GM12878 (cell line): ENCODE data around the gene IFITM2. TPM values are rescaled to one million over a fixed set of nuclear protein-coding genes. Genes with fewer than 3 reads are reported as not detected.

Experiments used
- ASH2L ChIP-seq: fragments of 300-600, 200-600 bp; sonication (generic); IDR thresholded peaks from 2 replicates; pipeline ENCODE4 v1.6.1; 2017; ENCODE audit warnings: low read depth, mild to moderate bottlenecking, borderline replicate concordance
- ATF3 ChIP-seq: IDR thresholded peaks from 2 replicates; pipeline ENCODE4 v1.6.1; 2011; ENCODE audit warnings: low read depth, mild to moderate bottlenecking, low read length, moderate library complexity, borderline replicate concordance; ENCODE audit errors: extremely low read depth
- BCL11A ChIP-seq: IDR thresholded peaks from 2 replicates; pipeline ENCODE4 v1.6.1; 2011; ENCODE audit warnings: low read depth, low read length
- CBX3 ChIP-seq: fragments of 200-600 bp; sonication (generic); IDR thresholded peaks from 2 replicates; pipeline ENCODE4 v1.6.1; 2016; ENCODE audit warnings: low read depth, borderline replicate concordance
- CBX5 ChIP-seq: sonication (generic); IDR thresholded peaks from 2 replicates; pipeline ENCODE4 v1.6.1; 2016; ENCODE audit warnings: low read depth, moderate library complexity, mild to moderate bottlenecking, inconsistent platforms
- CTCF ChIP-seq, 3 experiments: IDR thresholded peaks in 2 of 3; conservative IDR thresholded peaks in 1 of 3; 2 replicates each; pipeline ENCODE4 v1.5.1; 2011; ENCODE audit warnings: low read depth in 3 of 3, low read length in 3 of 3, mild to moderate bottlenecking in 3 of 3, control low read depth in 2 of 3, moderate library complexity in 2 of 3, inconsistent platforms in 1 of 3, mixed read lengths in 1 of 3; ENCODE audit not compliant: control insufficient read depth in 2 of 3, insufficient read depth in 1 of 3; ENCODE audit errors: extremely low read depth in 1 of 3
- HDAC6 ChIP-seq: fragments of 200-600 bp; sonication (generic); IDR thresholded peaks from one replicate; pipeline ENCODE4 v1.8.0; 2017; ENCODE audit warnings: antibody characterized with exemption; ENCODE audit not compliant: unreplicated experiment
- IKZF1 ChIP-seq: fragments of 450-650 bp; conservative IDR thresholded peaks from 2 replicates; pipeline ENCODE4 v1.6.1; 2017; ENCODE audit warnings: antibody characterized with exemption, mild to moderate bottlenecking
- IKZF2 ChIP-seq, 2 experiments: fragments of 450-650 bp; IDR thresholded peaks; 2 replicates each; pipeline ENCODE4 v1.6.1; 2017; ENCODE audit warnings: mild to moderate bottlenecking in 2 of 2, moderate library complexity in 2 of 2
- JUND ChIP-seq: IDR thresholded peaks from 2 replicates; pipeline ENCODE4 v1.6.1; 2012; ENCODE audit warnings: low read depth, mild to moderate bottlenecking, low read length, improper control_type of control experiment, moderate library complexity
- NBN ChIP-seq: fragments of 450-650 bp; IDR thresholded peaks from 2 replicates; pipeline ENCODE4 v1.6.1; 2016
- NRF1 ChIP-seq: conservative IDR thresholded peaks from 2 replicates; pipeline ENCODE4 v1.6.1; 2011; ENCODE audit warnings: mild to moderate bottlenecking, low read depth, low read length, improper control_type of control experiment
- RCOR1 ChIP-seq: conservative IDR thresholded peaks from 2 replicates; pipeline ENCODE4 v1.6.1; 2012; ENCODE audit warnings: low read depth, low read length, improper control_type of control experiment
- RUNX3 ChIP-seq: IDR thresholded peaks from 2 replicates; pipeline ENCODE4 v1.6.1; 2012; ENCODE audit warnings: low read length, inconsistent platforms
- SIN3A ChIP-seq: IDR thresholded peaks from 2 replicates; pipeline ENCODE4 v1.6.1; 2012; ENCODE audit warnings: low read depth, low read length, improper control_type of control experiment
- SMARCA5 ChIP-seq: fragments of 450-650 bp; IDR thresholded peaks from 2 replicates; pipeline ENCODE4 v1.6.1; 2017; ENCODE audit warnings: mild to moderate bottlenecking
- SP1 ChIP-seq: IDR thresholded peaks from one replicate; pipeline ENCODE4 v1.6.1; 2011; ENCODE audit warnings: low read depth, low read length
- SUZ12 ChIP-seq: fragments of 200-600 bp; sonication (generic); IDR thresholded peaks from one replicate; pipeline ENCODE4 v1.6.1; 2018; ENCODE audit warnings: antibody characterized with exemption, mild to moderate bottlenecking; ENCODE audit not compliant: unreplicated experiment
- TCF12 ChIP-seq: IDR thresholded peaks from 2 replicates; pipeline ENCODE4 v1.6.1; 2011; ENCODE audit warnings: low read depth, mild to moderate bottlenecking, low read length
- YBX1 ChIP-seq: fragments of 450-650 bp; IDR thresholded peaks from 2 replicates; pipeline ENCODE4 v1.6.1; 2016; ENCODE audit warnings: antibody characterized with exemption
- ZBED1 ChIP-seq: IDR thresholded peaks from 2 replicates; pipeline ENCODE4 v1.6.1; 2016; ENCODE audit warnings: borderline replicate concordance
- ZBTB33 ChIP-seq: fragments of 450-650 bp; IDR thresholded peaks from 2 replicates; pipeline ENCODE4 v1.6.1; 2017; ENCODE audit warnings: mild to moderate bottlenecking
- ZBTB40 ChIP-seq: fragments of 450-650 bp; IDR thresholded peaks from 2 replicates; pipeline ENCODE4 v1.6.1; 2016; ENCODE audit warnings: mild to moderate bottlenecking, moderate library complexity, borderline replicate concordance
- ZNF217 ChIP-seq: fragments of 450-650 bp; IDR thresholded peaks from 2 replicates; pipeline ENCODE4 v1.6.1; 2017; ENCODE audit warnings: antibody characterized with exemption, mild to moderate bottlenecking
- ZNF384 ChIP-seq: IDR thresholded peaks from 2 replicates; pipeline ENCODE4 v1.6.1; 2012; ENCODE audit warnings: low read depth, mild to moderate bottlenecking, low read length, improper control_type of control experiment, borderline replicate concordance
- polyA plus RNA-seq, 11 experiments: library from polyadenylated mRNA; depleted of rRNA in 4 of 11; unstranded in 6 of 11; stranded (reverse) in 5 of 11; fragments of >200 nt; fragmentation: Nextera tagmentation in 4 of 11; fragmentation: Illumina TruSeq in 1 of 11; extraction: Ambion mirVana in 4 of 11; extraction: Trizol in 1 of 11; gene quantifications; 1 replicate in 1 of 11; 2 replicates in 10 of 11; pipeline versions ENCODE4 v1.2.1 to v1.2.3, GENCODE V29; 2011 to 2016; ENCODE audit warnings: inconsistent platforms in 2 of 11, missing spikeins in 2 of 11, low read depth in 1 of 11
- total RNA-seq, 4 experiments: library from RNA; depleted of rRNA in 3 of 4; stranded (reverse); fragments of >200 nt in 3 of 4; fragmentation: Illumina TruSeq in 1 of 4; extraction: Trizol in 1 of 4; gene quantifications; 2 replicates each; pipeline versions ENCODE4 v1.2.1 to v1.2.3, GENCODE V29; 2013 to 2021

Gene IFITM2
- total and polyA plus RNA-seq, 10 of the 15 experiments (the other 5 are each of a cell fraction or from before 2014, with no cell fraction given) = 116 to 3,672 (median 724) TPM

GRCh38 chr11:330694-331357 lies 23.2 kb downstream of the IFITM2 start (continued):
- TF ChIP-seq ZBTB40 = no peak
- TF ChIP-seq NRF1 = no peak
- TF ChIP-seq ZNF384 = no peak
- peak; percentile 66 for TF ChIP-seq BCL11A
- peak; percentile 81 for TF ChIP-seq SMARCA5
- no peak for TF ChIP-seq SIN3A
- no peak for TF ChIP-seq SUZ12
- TF ChIP-seq NBN = peak; percentile 54; the same call in 1 of the 2 replicates
- TF ChIP-seq YBX1 = no peak
- TF ChIP-seq RUNX3 = peak; percentile 97
- TF ChIP-seq CBX3 = no peak
- TF ChIP-seq ZBED1 = no peak
- TF ChIP-seq TCF12 = peak; percentile 74; the same call in 1 of the 2 replicates
- TF ChIP-seq IKZF2 (IDR thresholded peaks at IDR 0.05) = peak; percentile 89 to 90
- TF ChIP-seq RCOR1 = 0 out of 2 replicates have a peak, but pooled peaks have one; percentile 48
- TF ChIP-seq ASH2L = 0 out of 2 replicates have a peak, but pooled peaks have one; percentile 22
- peak; percentile 94 for TF ChIP-seq IKZF1
- TF ChIP-seq SP1 = peak; percentile 11
- no peak for TF ChIP-seq ATF3
- TF ChIP-seq CTCF (IDR thresholded peaks at IDR 0.05 in 2 of 3, conservative IDR thresholded peaks at IDR 0.05 in 1 of 3; ENCODE audit: control insufficient read depth in 2 of 3, extremely low read depth in 1 of 3, insufficient read depth in 1 of 3, low read depth in 3 of 3, low read length in 3 of 3) = no peak
- no peak for TF ChIP-seq ZBTB33
- no peak for TF ChIP-seq CBX5
- TF ChIP-seq ZNF217 = no peak
- TF ChIP-seq JUND = no peak
- TF ChIP-seq HDAC6 = no peak
